ENCODE results near the gene SMIM13.

GRCh38 chr6:11094941-11095340, 1.3 kb downstream of the SMIM13 start:
- TF ChIP-seq TAF1 (IDR thresholded peaks at IDR 0.05; ENCODE audit: low read depth, low read length): no peak
- TF ChIP-seq POLR2AphosphoS5 (IDR thresholded peaks at IDR 0.05; ENCODE audit: low read depth, low read length): no peak
- no peak for TF ChIP-seq POLR2A (IDR thresholded peaks at IDR 0.05; ENCODE audit: low read depth, low read length)
- TF ChIP-seq SPI1 (IDR thresholded peaks at IDR 0.05; ENCODE audit: low read depth, low read length): no peak
- TF ChIP-seq POU2F2 (IDR thresholded peaks at IDR 0.05; ENCODE audit: low read depth, low read length): no peak
- TF ChIP-seq PAX5 (IDR thresholded peaks at IDR 0.05; ENCODE audit: insufficient read depth, low read length, severe bottlenecking): no peak

All from GM12891 (cell line).